Measurements from ENCODE around the gene REPS1.
"Not testable (repeated sequence)": the region's sequence is repeated elsewhere in the genome, so short reads cannot be mapped to it uniquely, and the experiment has no call there.

The REPS1 gene

GRCh38 chr6:138999949-139000725, 12.1 kb upstream of the REPS1 start:
- peak; percentile 48 for DNase-seq

- DNase-seq: no peak
These were observed 9.1 kb upstream of the REPS1 start for GRCh38 chr6:138997136-138997535.

GRCh38 chr6:138996524-138996923, 8.5 kb upstream of the REPS1 start:
- no peak for DNase-seq

- DNase-seq: not testable (repeated sequence)
These were observed 5.4 kb upstream of the REPS1 start for GRCh38 chr6:138993410-138993809.

- DNase-seq: not testable (repeated sequence)
These were observed 4.9 kb upstream of the REPS1 start for GRCh38 chr6:138992965-138993364.

GRCh38 chr6:138991206-138991605, 3.2 kb upstream of the REPS1 start:
- no peak for DNase-seq

- DNase-seq: no peak
These were observed 1.3 kb upstream of the REPS1 start for GRCh38 chr6:138989098-138989983.

- peak; percentile 73 for DNase-seq
These were observed 399 bp upstream of the REPS1 start for GRCh38 chr6:138988469-138988834.

- no peak for DNase-seq
These were observed 892 bp downstream of the REPS1 start for GRCh38 chr6:138987080-138987642.

GRCh38 chr6:138986578-138986977, 1.5 kb downstream of the REPS1 start:
- DNase-seq: no peak

- DNase-seq: no peak
These were observed 6.6 kb downstream of the REPS1 start for GRCh38 chr6:138981416-138981815.

- DNase-seq: no peak
These were observed 8.0 kb downstream of the REPS1 start for GRCh38 chr6:138979813-138980668.

GRCh38 chr6:138979365-138979764, 8.7 kb downstream of the REPS1 start:
- no peak for DNase-seq

GRCh38 chr6:138978229-138978628, 9.8 kb downstream of the REPS1 start:
- DNase-seq: no peak

- DNase-seq: no peak
These were observed 10.3 kb downstream of the REPS1 start for GRCh38 chr6:138977646-138978167.

- no peak for DNase-seq
These were observed 10.8 kb downstream of the REPS1 start for GRCh38 chr6:138977242-138977641.

GRCh38 chr6:138975815-138976214, 12.2 kb downstream of the REPS1 start:
- no peak for DNase-seq

- DNase-seq: peak; percentile 52
These were observed 14.4 kb downstream of the REPS1 start for GRCh38 chr6:138973466-138974153.

GRCh38 chr6:138972226-138972665, 15.8 kb downstream of the REPS1 start:
- no peak for DNase-seq

GRCh38 chr6:138971601-138972000, 16.5 kb downstream of the REPS1 start:
- no peak for DNase-seq

GRCh38 chr6:138970856-138971425, 17.1 kb downstream of the REPS1 start:
- DNase-seq: no peak
